IMR-90 (cell line): ENCODE data around the gene TTC39A. TPM values are rescaled to one million over a fixed set of nuclear protein-coding genes. Genes with fewer than 3 reads are reported as not detected.

ENCODE experiments used
- ATAC-seq: fragments of 200-7000 bp; cut with Tn5 transposase; 2 replicates; pipeline ENCODE4 v1.9.1; 2020; ENCODE audit warnings: low read depth, mild to moderate bottlenecking, moderate library complexity
- BruUV-seq: library from RNA; stranded (reverse); fragments of 400-500 nt; replicated peaks from 2 replicates; lab custom pipeline; 2021; lab: Mats Ljungman, UMichigan
- CTCF ChIA-PET: fragments of 300-600 bp; formaldehyde crosslinking; extraction: SDS; loops from one replicate; lab custom pipeline; 2021; ENCODE audit warnings: antibody characterized with exemption; lab: Yijun Ruan, JAX
- POLR2A ChIA-PET: fragments of 300-600 bp; sonication (Branson Sonifier 250); formaldehyde crosslinking; loops from one replicate; lab custom pipeline; 2022; ENCODE audit warnings: antibody characterized with exemption; ENCODE audit not compliant: unreplicated experiment; lab: Charles Lee
- DNase-seq: peaks from one replicate; pipeline ENCODE4 v3.0.0; 2013
- H2AFZ ChIP-seq: replicated peaks from 2 replicates; pipeline ENCODE3; 2013; ENCODE audit warnings: low read length, mild to moderate bottlenecking; ENCODE audit not compliant: poor library complexity
- H2AK5ac ChIP-seq: 2 replicates; pipeline ENCODE4 v1.6.1; 2013; ENCODE audit warnings: low read depth, low read length, inconsistent platforms
- H2AK9ac ChIP-seq: replicated peaks from 2 replicates; pipeline ENCODE3; 2013; ENCODE audit warnings: mild to moderate bottlenecking, low read depth, low read length, moderate library complexity; ENCODE audit not compliant: poor library complexity
- H2BK120ac ChIP-seq: 2 replicates; pipeline ENCODE4 v1.6.1; 2013; ENCODE audit warnings: low read depth, low read length, inconsistent platforms
- H2BK15ac ChIP-seq: 3 replicates; pipeline ENCODE4 v1.6.1; 2013; ENCODE audit warnings: low read depth, low read length, inconsistent platforms
- H2BK20ac ChIP-seq: 2 replicates; pipeline ENCODE4 v1.6.1; 2013; ENCODE audit warnings: low read depth, mild to moderate bottlenecking, inconsistent platforms, low read length, moderate library complexity
- H2BK5ac ChIP-seq: 2 replicates; pipeline ENCODE4 v1.6.1; 2013; ENCODE audit warnings: mild to moderate bottlenecking, low read depth, low read length, inconsistent platforms; ENCODE audit not compliant: poor library complexity, severe bottlenecking
- H3K14ac ChIP-seq: replicated peaks from 2 replicates; pipeline ENCODE4 v1.6.1; 2013; ENCODE audit warnings: low read depth, low read length, inconsistent platforms
- H3K18ac ChIP-seq: 2 replicates; pipeline ENCODE4 v1.6.1; 2013; ENCODE audit warnings: low read depth, low read length, control low read depth
- H3K23ac ChIP-seq: 2 replicates; pipeline ENCODE4 v1.6.1; 2013; ENCODE audit warnings: low read depth, low read length, inconsistent platforms
- H3K27ac ChIP-seq: 2 replicates; pipeline ENCODE4 v1.5.1; 2013; ENCODE audit warnings: mild to moderate bottlenecking, control low read depth, low read length; ENCODE audit not compliant: insufficient read depth
- H3K27me3 ChIP-seq: 2 replicates; pipeline ENCODE4 v1.6.1; 2013; ENCODE audit warnings: low read length; ENCODE audit not compliant: control insufficient read depth, insufficient read depth
- H3K36me3 ChIP-seq: 2 replicates; pipeline ENCODE4 v1.6.1; 2013; ENCODE audit warnings: low read length, mixed read lengths; ENCODE audit not compliant: control insufficient read depth, insufficient read depth
- H3K4ac ChIP-seq: 2 replicates; pipeline ENCODE4 v1.6.1; 2013; ENCODE audit warnings: low read depth, low read length, inconsistent platforms
- H3K4me1 ChIP-seq: 2 replicates; pipeline ENCODE4 v1.6.1; 2013; ENCODE audit warnings: low read length, mixed read lengths; ENCODE audit not compliant: control insufficient read depth, insufficient read depth
- H3K4me2 ChIP-seq: 2 replicates; pipeline ENCODE4 v1.6.1; 2013; ENCODE audit warnings: low read depth, mild to moderate bottlenecking, control low read depth, low read length, moderate library complexity
- H3K4me3 ChIP-seq: 2 replicates; pipeline ENCODE4 v1.5.1; 2013; ENCODE audit warnings: low read depth, mild to moderate bottlenecking, control low read depth, low read length, moderate library complexity; ENCODE audit not compliant: insufficient read depth
- H3K56ac ChIP-seq: 2 replicates; pipeline ENCODE4 v1.6.1; 2013; ENCODE audit warnings: low read length, inconsistent platforms; ENCODE audit not compliant: insufficient read depth; ENCODE audit errors: extremely low read depth
- H3K79me1 ChIP-seq, 2 experiments: 2 replicates each; pipeline ENCODE4 v1.6.1; 2013; ENCODE audit warnings: low read length in 2 of 2, inconsistent platforms in 1 of 2, low read depth in 1 of 2
- H3K9ac ChIP-seq: 2 replicates; pipeline ENCODE4 v1.6.1; 2013; ENCODE audit warnings: low read depth, low read length, control low read depth
- H3K9me1 ChIP-seq: 2 replicates; pipeline ENCODE4 v1.6.1; 2013; ENCODE audit warnings: low read length, inconsistent platforms; ENCODE audit not compliant: insufficient read depth
- H3K9me3 ChIP-seq: 2 replicates; pipeline ENCODE4 v1.6.1; 2013; ENCODE audit warnings: low read length; ENCODE audit not compliant: control insufficient read depth, insufficient read depth
- H4K20me1 ChIP-seq: 2 replicates; pipeline ENCODE4 v1.6.1; 2013; ENCODE audit warnings: low read length, inconsistent platforms; ENCODE audit not compliant: insufficient read depth
- H4K5ac ChIP-seq: 2 replicates; pipeline ENCODE4 v1.6.1; 2013; ENCODE audit warnings: mild to moderate bottlenecking, low read depth, low read length, control low read depth
- H4K8ac ChIP-seq, 2 experiments: 2 replicates each; pipeline ENCODE4 v1.6.1; 2013; ENCODE audit warnings: low read depth in 2 of 2, low read length in 2 of 2, control low read depth in 1 of 2, inconsistent platforms in 1 of 2
- H4K91ac ChIP-seq: 2 replicates; pipeline ENCODE4 v1.6.1; 2013; ENCODE audit warnings: low read depth, low read length, inconsistent platforms; ENCODE audit not compliant: insufficient read depth
- CHD1 ChIP-seq: IDR thresholded peaks from 2 replicates; pipeline ENCODE4 v1.6.1; 2012; ENCODE audit warnings: low read depth, low read length, improper control_type of control experiment
- MXI1 ChIP-seq: IDR thresholded peaks from 2 replicates; pipeline ENCODE4 v1.6.1; 2012; ENCODE audit warnings: low read depth, mild to moderate bottlenecking, low read length, moderate library complexity, borderline replicate concordance
- POLR2A ChIP-seq: IDR thresholded peaks from 2 replicates; pipeline ENCODE4 v1.6.1; 2012; ENCODE audit warnings: mild to moderate bottlenecking, low read depth, low read length
- WGBS, 2 experiments: methylation state at CpG; one replicate each; pipeline versions ENCODE4 v1.1.5 to v1.1.7; 2013; ENCODE audit warnings: missing lambda C conversion rate in 2 of 2; ENCODE audit not compliant: insufficient read length in 1 of 2; ENCODE audit errors: extremely low coverage in 2 of 2; 5-methylcytosine and 5-hydroxymethylcytosine counted together
- dilution Hi-C: fragments of 300-500 bp; cut with HindIII; formaldehyde crosslinking; loops from one replicate; pipeline ENCODE4 v1.14.3; 2018; ENCODE audit warnings: low sequenced_read_pairs; ENCODE audit not compliant: unreplicated experiment
- in situ Hi-C: fragments of 300-500 bp; cut with MboI; formaldehyde crosslinking; loops from 3 replicates; pipeline ENCODE4 v1.14.3; 2019; ENCODE audit warnings: low sequenced_read_pairs, inconsistent platforms, mixed read lengths
- intact Hi-C: fragments of 100-400 bp; cut with micrococcal nuclease; formaldehyde crosslinking; loops from 2 replicates; pipeline ENCODE4 v1.10.0; 2022
- polyA plus RNA-seq, 3 experiments: library from polyadenylated mRNA; depleted of rRNA; stranded (reverse); fragments of >200 nt; gene quantifications; 2 replicates each; pipeline ENCODE4 v1.2.3, GENCODE V29; 2012; ENCODE audit warnings: low replicate concordance in 1 of 3
- total RNA-seq: library from RNA; depleted of rRNA; stranded (reverse); fragments of >200 nt; gene quantifications from 2 replicates; pipeline ENCODE4 v1.2.3, GENCODE V29; 2012

Gene TTC39A
- total and polyA plus RNA-seq, 2 of the 4 experiments (the other 2 are of a cell fraction) = 0.62 to 0.72 TPM

DNA sequence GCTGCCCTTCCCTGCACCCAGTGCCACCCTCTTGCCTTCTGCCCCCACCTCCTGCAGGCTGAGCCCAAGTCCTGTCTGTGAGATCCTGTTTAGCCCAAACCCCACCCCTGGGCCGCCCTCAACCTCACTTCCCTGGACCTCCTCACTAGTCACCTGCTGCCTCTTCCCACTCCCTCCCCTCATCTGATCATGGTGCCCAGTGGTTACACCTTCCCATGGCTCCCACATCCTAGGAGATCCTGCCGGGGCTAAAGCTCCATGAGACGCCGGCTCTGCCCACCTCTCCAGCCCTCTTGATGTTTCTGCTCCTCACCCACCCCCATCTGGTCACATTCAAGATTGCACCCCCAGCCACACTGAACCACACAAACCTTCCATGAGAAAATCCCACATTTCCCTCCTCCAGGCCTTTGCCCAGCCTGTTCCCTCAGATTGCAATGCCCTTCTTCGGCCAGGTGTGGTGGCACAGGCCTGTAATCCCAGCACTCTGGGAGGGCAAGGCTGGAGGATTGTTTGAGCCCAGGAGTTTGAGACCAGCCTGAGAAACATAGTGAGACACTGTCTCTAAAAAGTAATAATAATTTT, 17.0 kb downstream of the TTC39A start:
- Histone ChIP-seq H2BK20ac (no peak overlapping the region), H3K9me3 (no peaks in the 10 kb centered on the region), H3K14ac (no peak overlapping the region), H3K56ac (no peak overlapping the region), H2BK120ac (no peak overlapping the region; the same call in 1 of the 2 replicates), H2BK5ac (no peak overlapping the region), H3K27me3 (no peaks in the 10 kb centered on the region), H4K5ac (no peak overlapping the region; the same call in 1 of the 2 replicates), H3K4me2 (no peak overlapping the region), H4K20me1 (no peaks in the 10 kb centered on the region), H3K27ac (no peak overlapping the region), H3K4me1 (peaks cover 10% of the 10 kb centered on the region), H3K23ac (no peak overlapping the region), H3K4ac (0 out of 2 replicates have a peak overlapping the region, but pooled peaks have one; percentile 18), H3K9me1 (peaks cover 16% of the 10 kb centered on the region), H3K79me1 (no peaks in the 10 kb centered on the region), H2BK15ac (no peak overlapping the region; the same call in 2 of the 3 replicates), H3K36me3 (no peaks in the 10 kb centered on the region), H2AK5ac (peak overlapping the region; percentile 60; the same call in 1 of the 2 replicates), H4K8ac (peak overlapping the region; percentile 32 to 43; a peak in 2 of 4 replicates), H4K91ac (peak overlapping the region; percentile 14; the same call in 1 of the 2 replicates), H3K9ac (no peak overlapping the region), H3K18ac (no peak overlapping the region), H3K4me3 (no peak overlapping the region), H2AK9ac (no peak overlapping the region), H2AFZ (peak overlapping the region; percentile 34)
- intact Hi-C loops = no loop called here
- no TSS peak for BruUV-seq
- DNase-seq = no peak
- 71% methylated on average over 1 of the region's 5 CpGs; no CpG with 5 or more reads in 1 of the 2 experiments for WGBS, 2 experiments
- in situ Hi-C loops = no loop called here
- CTCF ChIA-PET = no interaction called here
- TF ChIP-seq POLR2A = no peak
- TF ChIP-seq CHD1 = no peak
- no peak for TF ChIP-seq MXI1
- dilution Hi-C loops = no loop called here
- peak; percentile 36 for ATAC-seq
- POLR2A ChIA-PET = no interaction called here
